Hematopoietic multipotent progenitor cell treated with erythropoietin and hydrocortisone succinate and interleukin-3 and kit ligand, for 4 days (in vitro differentiated cells): Measurements from ENCODE around the gene LILRB3.
"Not testable (repeated sequence)": the region's sequence is repeated elsewhere in the genome, so short reads cannot be mapped to it uniquely, and the experiment has no call there.

Experiments
- DNase-seq: peaks from one replicate; pipeline ENCODE4 v3.0.0-alpha.2; 2015

The LILRB3 gene

GRCh38 chr19:54189145-54189734, 33.6 kb downstream of the LILRB3 start, which contains the start of gene MBOAT7:
TSS of gene MBOAT7 (minus strand) at chr19:54189580. CDS start at chr19:54188508, 1,072 bp downstream.
- no peak for DNase-seq

GRCh38 chr19:54188215-54188871, 34.5 kb downstream of the LILRB3 start:
- peak; percentile 95 for DNase-seq

- DNase-seq: no peak
Measured at GRCh38 chr19:54186934-54187381, 35.8 kb downstream of the LILRB3 start.

- no peak for DNase-seq
Measured at GRCh38 chr19:54186351-54186750, 36.5 kb downstream of the LILRB3 start.

- DNase-seq: no peak
Measured at GRCh38 chr19:54183431-54183830, 39.4 kb downstream of the LILRB3 start.

- not testable (repeated sequence) for DNase-seq
Measured at GRCh38 chr19:54181894-54182293, 40.9 kb downstream of the LILRB3 start.

GRCh38 chr19:54180691-54181091, 42.1 kb downstream of the LILRB3 start:
- no peak for DNase-seq

GRCh38 chr19:54179921-54180461, 42.8 kb downstream of the LILRB3 start:
- DNase-seq: peak; percentile 66

- DNase-seq: no peak
Measured at GRCh38 chr19:54179262-54179852, 43.5 kb downstream of the LILRB3 start.

GRCh38 chr19:54178581-54179261, 44.1 kb downstream of the LILRB3 start:
- peak; percentile 64 for DNase-seq

GRCh38 chr19:54173951-54174834, 48.6 kb downstream of the LILRB3 start:
- no peak for DNase-seq

- DNase-seq: no peak
Measured at GRCh38 chr19:54173359-54173699, 49.5 kb downstream of the LILRB3 start.

GRCh38 chr19:54172471-54173358, 50.1 kb downstream of the LILRB3 start, which contains the start of gene TMC4:
TSS of gene TMC4 (minus strand) at chr19:54173160. CDS start at chr19:54173117, 43 bp downstream.
- no peak for DNase-seq

- not testable (repeated sequence) for DNase-seq
Measured at GRCh38 chr19:54171736-54172431, 50.9 kb downstream of the LILRB3 start.

- DNase-seq: no peak
Measured at GRCh38 chr19:54169149-54169740, 53.6 kb downstream of the LILRB3 start.

GRCh38 chr19:54168174-54168917, 54.5 kb downstream of the LILRB3 start:
- peak; percentile 95 for DNase-seq
